GM19463 (cell line): ENCODE data around the gene FLNC.

ENCODE experiments used
- ATAC-seq: cut with Tn5 transposase; IDR thresholded peaks from one replicate; pipeline ENCODE4 v1.9.1; 2021; ENCODE audit warnings: mild to moderate bottlenecking, moderate library complexity; ENCODE audit not compliant: unreplicated experiment

FLNC gene

GRCh38 chr7:128842674-128843641, 12.8 kb downstream of the FLNC start:
- ATAC-seq, result no peak

GRCh38 chr7:128843938-128844621, 13.9 kb downstream of the FLNC start:
- no peak for ATAC-seq

- no peak for ATAC-seq
Observed at GRCh38 chr7:128844777-128845311, 14.6 kb downstream of the FLNC start.

GRCh38 chr7:128845475-128845874, 15.3 kb downstream of the FLNC start:
- no peak for ATAC-seq

GRCh38 chr7:128845987-128846386, 15.8 kb downstream of the FLNC start:
- no peak for ATAC-seq

- no peak for ATAC-seq
Observed at GRCh38 chr7:128846781-128847444, 16.7 kb downstream of the FLNC start.

GRCh38 chr7:128847721-128848211, 17.6 kb downstream of the FLNC start:
- ATAC-seq, result no peak

- no peak for ATAC-seq
Observed at GRCh38 chr7:128848289-128849155, 18.3 kb downstream of the FLNC start.

GRCh38 chr7:128849156-128849515, 18.9 kb downstream of the FLNC start:
- ATAC-seq, result no peak

- ATAC-seq, result no peak
Observed at GRCh38 chr7:128849804-128850490, 19.7 kb downstream of the FLNC start.

GRCh38 chr7:128852537-128853254, 22.5 kb downstream of the FLNC start:
- no peak for ATAC-seq

- ATAC-seq, result no peak
Observed at GRCh38 chr7:128853799-128854198, 23.6 kb downstream of the FLNC start.

GRCh38 chr7:128854396-128854795, 24.2 kb downstream of the FLNC start:
- ATAC-seq, result no peak

GRCh38 chr7:128855559-128855958, 25.4 kb downstream of the FLNC start:
- ATAC-seq, result no peak

- ATAC-seq, result no peak
Observed at GRCh38 chr7:128856001-128856718, 26.0 kb downstream of the FLNC start.

- ATAC-seq, result no peak
Observed at GRCh38 chr7:128858380-128859231, 28.4 kb downstream of the FLNC start.
